HepG2 (cell line): ENCODE data around the gene DHRS9. TPM values are rescaled to one million over a fixed set of nuclear protein-coding genes. Genes with fewer than 3 reads are reported as not detected.

ENCODE experiments used
- ATAC-seq: fragments of 200-7000 bp; cut with Tn5 transposase; 3 replicates; pipeline ENCODE4 v1.9.1; 2020; ENCODE audit warnings: mild to moderate bottlenecking, moderate library complexity
- BruUV-seq: library from RNA; stranded (reverse); fragments of 400-500 nt; replicated peaks from 2 replicates; lab custom pipeline; 2021; lab: Mats Ljungman, UMichigan
- CTCF ChIA-PET: fragments of 300-600 bp; formaldehyde crosslinking; extraction: SDS; loops from one replicate; lab custom pipeline; 2021; ENCODE audit warnings: low total read pairs, inconsistent platforms, low intra/inter-chr PET ratio; lab: Yijun Ruan, JAX
- POLR2A ChIA-PET: fragments of 350-600 bp; sonication (Branson Sonifier 250); formaldehyde crosslinking; loops from one replicate; lab custom pipeline; 2020; ENCODE audit warnings: antibody characterized with exemption, inconsistent platforms; lab: Yijun Ruan, JAX
- DNase-seq: peaks from one replicate; pipeline ENCODE4 v3.0.0-alpha.2; 2015; ENCODE audit warnings: low spot score
- FAIRE-seq: peaks from 3 replicates; lab custom pipeline; 2011; peaks lifted over from hg19 to GRCh38; lab: Jason Lieb, UNC
- H2AFZ ChIP-seq: one replicate; pipeline ENCODE4 v1.6.1; 2011; ENCODE audit warnings: low read length, inconsistent platforms
- H3K27ac ChIP-seq: fragments of 300-600 bp; 3 replicates; pipeline ENCODE4 v1.8.0; 2011; ENCODE audit warnings: mixed run types, mild to moderate bottlenecking, mixed read lengths, low read length, inconsistent platforms; ENCODE audit not compliant: insufficient read depth; ENCODE audit errors: extremely low read length
- H3K27me3 ChIP-seq, 2 experiments: fragments of 200-600 bp in 1 of 2; 2 replicates in 1 of 2; 3 replicates in 1 of 2; pipeline versions ENCODE4 v1.6.0 to v1.8.0; 2011; ENCODE audit warnings: low read length in 2 of 2, mild to moderate bottlenecking in 2 of 2, moderate library complexity in 2 of 2, inconsistent platforms in 1 of 2; ENCODE audit not compliant: insufficient read depth in 2 of 2, control insufficient read depth in 1 of 2
- H3K36me3 ChIP-seq, 2 experiments: fragments of 200-600 bp in 1 of 2; replicated peaks in 1 of 2; 2 replicates in 1 of 2; 3 replicates in 1 of 2; pipeline versions ENCODE4 v1.5.1 to v1.8.0; 2011; ENCODE audit warnings: low read length in 2 of 2, inconsistent platforms in 1 of 2; ENCODE audit not compliant: insufficient read depth in 2 of 2, control insufficient read depth in 1 of 2
- H3K4me1 ChIP-seq: 2 replicates; pipeline ENCODE4 v1.5.1; 2012; ENCODE audit warnings: low read length, inconsistent platforms; ENCODE audit not compliant: insufficient read depth
- H3K4me2 ChIP-seq: 2 replicates; pipeline ENCODE4 v1.6.0; 2011; ENCODE audit warnings: low read depth, low read length, inconsistent platforms
- H3K4me3 ChIP-seq, 3 experiments: fragments of 200-600 bp in 1 of 3; sonication (generic), shearing (Covaris generic) in 1 of 3; replicated peaks in 1 of 3; 2 replicates each; pipeline ENCODE4 v1.5.1; 2011 to 2016; ENCODE audit warnings: low read length in 3 of 3, inconsistent platforms in 2 of 3, low read depth in 2 of 3, mild to moderate bottlenecking in 2 of 3, control low read depth in 1 of 3, mixed read lengths in 1 of 3; ENCODE audit not compliant: insufficient read depth in 1 of 3
- H3K79me2 ChIP-seq: one replicate; pipeline ENCODE4 v1.6.1; 2011; ENCODE audit warnings: low read length, inconsistent platforms; ENCODE audit not compliant: insufficient read depth
- H3K9ac ChIP-seq: 2 replicates; pipeline ENCODE4 v1.6.0; 2011; ENCODE audit warnings: mild to moderate bottlenecking, low read depth, low read length, inconsistent platforms; ENCODE audit not compliant: insufficient read depth
- H3K9me3 ChIP-seq: 2 replicates; pipeline ENCODE4 v1.5.1; 2012; ENCODE audit warnings: mild to moderate bottlenecking, low read length
- H4K20me1 ChIP-seq: 2 replicates; pipeline ENCODE4 v1.6.0; 2011; ENCODE audit warnings: inconsistent platforms, mild to moderate bottlenecking, low read length, moderate library complexity; ENCODE audit not compliant: insufficient read depth
- BRCA1 ChIP-seq: sonication (generic); formaldehyde crosslinking; IDR thresholded peaks from 2 replicates; pipeline ENCODE4 v1.4.0; 2020; ENCODE audit warnings: missing genetic modification reagents
- CBFB ChIP-seq: sonication (generic); formaldehyde crosslinking; IDR thresholded peaks from 2 replicates; pipeline ENCODE4 v1.4.0; 2020; ENCODE audit warnings: missing genetic modification reagents
- CENPX ChIP-seq: sonication (generic); formaldehyde crosslinking; IDR thresholded peaks from 2 replicates; pipeline ENCODE4 v1.9.0; 2021; ENCODE audit warnings: mild to moderate bottlenecking, missing genetic modification reagents, moderate library complexity
- FIP1L1 ChIP-seq: fragments of 200-400 bp; formaldehyde crosslinking; IDR thresholded peaks from 2 replicates; pipeline ENCODE4 v1.6.1; 2018; ENCODE audit warnings: low read depth, mild to moderate bottlenecking, low read length, moderate library complexity, borderline replicate concordance; ENCODE audit not compliant: insufficient read depth
- KLF16 ChIP-seq, 2 experiments: sonication (generic) in 1 of 2; formaldehyde crosslinking in 1 of 2; IDR thresholded peaks; 2 replicates each; pipeline versions ENCODE4 v1.6.1 to v1.8.0; 2016 to 2023; ENCODE audit warnings: missing genetic modification reagents in 2 of 2, missing compliant biosample characterization in 1 of 2
- NCOA2 ChIP-seq: sonication (generic); formaldehyde crosslinking; IDR thresholded peaks from 2 replicates; pipeline ENCODE4 v1.8.0; 2022; ENCODE audit warnings: inconsistent platforms
- NFKB2 ChIP-seq: sonication (generic); formaldehyde crosslinking; IDR thresholded peaks from 2 replicates; pipeline ENCODE4 v1.4.0; 2020; ENCODE audit warnings: missing genetic modification reagents, borderline replicate concordance
- NFYB ChIP-seq: sonication (generic); formaldehyde crosslinking; IDR thresholded peaks from 2 replicates; pipeline ENCODE4 v1.4.0; 2020; ENCODE audit warnings: missing genetic modification reagents
- NKX3-1 ChIP-seq: sonication (generic); formaldehyde crosslinking; IDR thresholded peaks from 2 replicates; pipeline ENCODE4 v1.5.0; 2020; ENCODE audit warnings: missing genetic modification reagents
- NR2C2 ChIP-seq: sonication (generic); formaldehyde crosslinking; IDR thresholded peaks from 2 replicates; pipeline ENCODE4 v1.4.0; 2020; ENCODE audit warnings: missing genetic modification reagents, mild to moderate bottlenecking, moderate library complexity, borderline replicate concordance
- POLR2AphosphoS2 ChIP-seq: IDR thresholded peaks from 2 replicates; pipeline ENCODE4 v1.6.1; 2011; ENCODE audit warnings: low read depth, low read length, improper control_type of control experiment
- POLR2G ChIP-seq: fragments of 200-400 bp; formaldehyde crosslinking; IDR thresholded peaks from 2 replicates; pipeline ENCODE4 v1.6.1; 2018; ENCODE audit warnings: mild to moderate bottlenecking, low read depth, low read length, moderate library complexity
- RELA ChIP-seq: sonication (generic); formaldehyde crosslinking; IDR thresholded peaks from 2 replicates; pipeline ENCODE4 v1.4.0; 2020; ENCODE audit warnings: missing genetic modification reagents
- SATB2 ChIP-seq: sonication (generic); formaldehyde crosslinking; IDR thresholded peaks from 2 replicates; pipeline ENCODE4 v1.5.0; 2020; ENCODE audit warnings: missing genetic modification reagents
- SKI ChIP-seq: fragments of 450-650 bp; IDR thresholded peaks from one replicate; pipeline ENCODE4 v1.6.1; 2018; ENCODE audit warnings: mild to moderate bottlenecking; ENCODE audit not compliant: partially characterized antibody
- TP53 ChIP-seq: sonication (generic); formaldehyde crosslinking; conservative IDR thresholded peaks from 2 replicates; pipeline ENCODE4 v1.4.0; 2020; ENCODE audit warnings: missing genetic modification reagents
- ZMYM4 ChIP-seq: sonication (generic); formaldehyde crosslinking; IDR thresholded peaks from 2 replicates; pipeline ENCODE4 v1.8.1; 2023; ENCODE audit warnings: mild to moderate bottlenecking, missing genetic modification reagents
- ZNF430 ChIP-seq: sonication (generic); formaldehyde crosslinking; IDR thresholded peaks from 2 replicates; pipeline ENCODE4 v1.9.0; 2021; ENCODE audit warnings: mild to moderate bottlenecking, missing genetic modification reagents
- ZNF567 ChIP-seq: sonication (generic); formaldehyde crosslinking; IDR thresholded peaks from 2 replicates; pipeline ENCODE4 v1.8.1; 2023; ENCODE audit warnings: mild to moderate bottlenecking, missing genetic modification reagents, borderline replicate concordance
- ZNF761 ChIP-seq: sonication (generic); formaldehyde crosslinking; conservative IDR thresholded peaks from 2 replicates; pipeline ENCODE4 v1.4.0; 2020; ENCODE audit warnings: mild to moderate bottlenecking, missing genetic modification reagents
- ZSCAN22 ChIP-seq: sonication (generic); formaldehyde crosslinking; IDR thresholded peaks from 2 replicates; pipeline ENCODE4 v1.4.0; 2020; ENCODE audit warnings: mild to moderate bottlenecking, missing genetic modification reagents
- WGBS: methylation state at CpG from one replicate; pipeline ENCODE4 v1.1.6; 2017; ENCODE audit warnings: low lambda C conversion rate; 5-methylcytosine and 5-hydroxymethylcytosine counted together
- in situ Hi-C: cut with HindIII; loops from 2 replicates; pipeline ENCODE4 v1.10.0; 2017; ENCODE audit warnings: low pct_unique_long_range_greater_than_20kb; ENCODE audit not compliant: extremely low pct_ligation_motif_present
- intact Hi-C: fragments of 100-400 bp; cut with micrococcal nuclease; formaldehyde crosslinking; loops from one replicate; pipeline ENCODE4 v1.10.0; 2022; ENCODE audit not compliant: unreplicated experiment
- polyA plus RNA-seq, 8 experiments: library from polyadenylated mRNA; depleted of rRNA in 3 of 8; stranded (reverse) in 7 of 8; unstranded in 1 of 8; fragments of >200 nt; fragmentation: Illumina TruSeq in 4 of 8; extraction: Trizol in 4 of 8; gene quantifications; 2 replicates each; pipeline versions ENCODE4 v1.2.1 to v1.2.3, GENCODE V29; 2011 to 2016; ENCODE audit warnings: low read depth in 4 of 8, missing spikeins in 1 of 8, mixed read lengths in 1 of 8; ENCODE audit not compliant: insufficient read depth in 1 of 8
- total RNA-seq, 5 experiments: library from RNA; depleted of rRNA; stranded (reverse); fragments of >200 nt; fragmentation: Illumina TruSeq; extraction: Trizol; gene quantifications; 2 replicates each; pipeline ENCODE4 v1.2.3, GENCODE V29; 2016; ENCODE audit warnings: low read depth in 1 of 5
- TF ChIP-seq, protein P1 (sequence below): sonication (generic); formaldehyde crosslinking; conservative IDR thresholded peaks from 2 replicates; pipeline ENCODE4 v1.4.0; 2020; ENCODE audit warnings: missing genetic modification reagents

Gene DHRS9
- total and polyA plus RNA-seq, 2 of the 13 experiments (the other 11 are each of a cell fraction or from before 2014, with no cell fraction given): not detected

DNA sequence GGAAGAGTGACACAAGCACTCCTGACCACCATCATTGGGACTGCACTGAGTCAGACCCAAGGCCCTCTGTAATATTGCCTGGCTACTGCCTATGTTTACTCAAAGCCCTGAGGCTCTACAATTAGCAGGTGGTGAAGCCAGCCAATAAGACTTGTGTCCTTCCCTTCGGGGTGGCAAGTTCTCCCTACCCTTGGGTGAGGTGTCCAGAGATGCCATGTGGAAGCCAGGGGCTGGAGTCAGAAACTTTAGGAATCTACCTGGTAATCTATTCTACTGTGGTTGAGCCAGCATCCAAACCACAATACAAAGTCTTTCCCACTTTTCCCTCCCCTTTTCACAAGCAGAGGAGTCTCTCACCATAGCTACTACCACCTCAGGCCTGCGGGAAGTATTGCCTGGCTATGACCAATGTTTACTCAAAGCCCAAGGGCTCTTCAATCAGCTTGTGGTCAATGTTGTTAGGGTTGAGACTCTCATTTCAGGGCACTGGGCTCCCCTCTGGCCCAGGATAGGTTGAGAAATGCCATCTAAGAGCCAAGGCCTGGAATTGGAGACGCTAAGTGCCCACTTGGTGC, 17.6 kb downstream of the DHRS9 start (continued):
- TF ChIP-seq NR2C2 (CRISPR knock-in tag) (no peak), FIP1L1 (no peak)

DNA sequence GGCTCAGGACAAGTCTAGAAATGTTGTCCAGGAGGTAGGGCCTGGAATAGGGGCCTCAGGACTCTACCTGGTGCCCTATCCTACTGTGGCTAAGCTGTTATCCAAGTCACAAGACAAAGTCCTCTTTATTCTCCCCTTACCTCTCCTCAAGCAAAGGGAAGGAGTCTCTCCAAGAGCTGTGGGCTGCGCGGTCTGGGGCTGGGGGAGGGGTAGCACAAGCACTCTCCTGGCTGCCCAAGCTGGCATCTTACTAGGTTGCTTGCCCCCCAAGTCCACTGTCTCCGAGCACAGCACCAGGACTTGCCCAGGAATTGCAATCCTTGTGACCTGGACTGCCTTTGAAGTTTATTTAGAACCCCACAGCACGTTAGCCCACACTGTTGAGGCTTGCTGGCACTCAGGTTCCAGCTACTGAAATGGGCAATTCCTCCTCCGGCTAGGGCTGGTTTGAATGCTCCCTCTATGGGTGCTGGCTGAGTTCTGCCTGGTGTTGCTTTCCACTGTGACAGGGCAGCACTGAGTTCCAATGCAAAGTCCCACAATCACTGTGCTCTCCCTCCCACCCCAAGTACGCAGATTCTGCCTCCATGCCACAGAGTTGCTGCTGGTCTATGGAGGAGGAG, 18.5 kb downstream of the DHRS9 start:
- H3K27me3 ChIP-seq: 0 out of 5 replicates have a peak, but pooled peaks cover 0 to 6% of the 10 kb centered on the region in 2 experiments
- WGBS: 18% methylated on average over 4 of the region's 6 CpGs
- no peak for FAIRE-seq

More for the DNA sequence above, 18.5 kb downstream of the DHRS9 start:
- H3K36me3 ChIP-seq: no peaks in the 10 kb centered on the region
- no peak overlapping the region for H3K4me2 ChIP-seq
- POLR2A ChIA-PET: no interaction called here
- intact Hi-C loops: no loop called here
- ATAC-seq (no peak; the same call in 1 of the 3 replicates), DNase-seq (no peak)
- no peak for TF ChIP-seq SKI
- no peak for TF ChIP-seq POLR2AphosphoS2
- no peak for TF ChIP-seq NFYB (CRISPR knock-in tag)
- no peak for TF ChIP-seq ZSCAN22 (CRISPR knock-in tag)
- no peak for TF ChIP-seq RELA (CRISPR knock-in tag)
- no peak for TF ChIP-seq CBFB (CRISPR knock-in tag)
- no peak for TF ChIP-seq POLR2G
- no peak for TF ChIP-seq NFKB2 (CRISPR knock-in tag)
- TF ChIP-seq ZNF430 (CRISPR knock-in tag): no peak
- TF ChIP-seq, protein P1, sequence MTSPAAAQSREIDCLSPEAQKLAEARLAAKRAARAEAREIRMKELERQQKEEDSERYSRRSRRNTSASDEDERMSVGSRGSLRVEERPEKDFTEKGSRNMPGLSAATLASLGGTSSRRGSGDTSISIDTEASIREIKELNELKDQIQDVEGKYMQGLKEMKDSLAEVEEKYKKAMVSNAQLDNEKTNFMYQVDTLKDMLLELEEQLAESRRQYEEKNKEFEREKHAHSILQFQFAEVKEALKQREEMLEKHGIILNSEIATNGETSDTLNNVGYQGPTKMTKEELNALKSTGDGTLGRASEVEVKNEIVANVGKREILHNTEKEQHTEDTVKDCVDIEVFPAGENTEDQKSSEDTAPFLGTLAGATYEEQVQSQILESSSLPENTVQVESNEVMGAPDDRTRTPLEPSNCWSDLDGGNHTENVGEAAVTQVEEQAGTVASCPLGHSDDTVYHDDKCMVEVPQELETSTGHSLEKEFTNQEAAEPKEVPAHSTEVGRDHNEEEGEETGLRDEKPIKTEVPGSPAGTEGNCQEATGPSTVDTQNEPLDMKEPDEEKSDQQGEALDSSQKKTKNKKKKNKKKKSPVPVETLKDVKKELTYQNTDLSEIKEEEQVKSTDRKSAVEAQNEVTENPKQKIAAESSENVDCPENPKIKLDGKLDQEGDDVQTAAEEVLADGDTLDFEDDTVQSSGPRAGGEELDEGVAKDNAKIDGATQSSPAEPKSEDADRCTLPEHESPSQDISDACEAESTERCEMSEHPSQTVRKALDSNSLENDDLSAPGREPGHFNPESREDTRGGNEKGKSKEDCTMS (CRISPR knock-in tag): no peak
- TF ChIP-seq NKX3-1 (CRISPR knock-in tag): no peak
- TF ChIP-seq ZNF761 (CRISPR knock-in tag): no peak
- TF ChIP-seq CENPX (CRISPR knock-in tag): no peak
- no peak for TF ChIP-seq SATB2 (CRISPR knock-in tag)
- no peak for TF ChIP-seq TP53 (CRISPR knock-in tag)
- no peak for TF ChIP-seq NCOA2
- no peak for TF ChIP-seq BRCA1 (CRISPR knock-in tag)
- TF ChIP-seq KLF16 (CRISPR knock-in tag; IDR thresholded peaks at IDR 0.05): no peak
- TF ChIP-seq ZMYM4 (CRISPR knock-in tag): no peak
- TF ChIP-seq ZNF567 (CRISPR knock-in tag): no peak
- no peak overlapping the region for H3K9ac ChIP-seq
- no peak overlapping the region for H3K4me3 ChIP-seq
- no TSS peak for BruUV-seq
- H3K79me2 ChIP-seq: no peaks in the 10 kb centered on the region
- H4K20me1 ChIP-seq: no peaks in the 10 kb centered on the region
- CTCF ChIA-PET: no interaction called here
- no peak overlapping the region for H2AFZ ChIP-seq
- H3K4me1 ChIP-seq: no peaks in the 10 kb centered on the region
- H3K27ac ChIP-seq: no peak overlapping the region
- in situ Hi-C loops: no loop called here
- no peaks in the 10 kb centered on the region for H3K9me3 ChIP-seq
